CD4-positive, alpha-beta T cell treated with Interleukin-15 for 1 hour (primary cell): ENCODE data around the gene ARF1.
A peak's percentile ranks its signal among the peaks of the same experiment; 100 is the strongest.

Source experiments
- DNase-seq: peaks from one replicate; pipeline ENCODE4 v3.0.0-alpha.2; 2020

Gene ARF1

DNA sequence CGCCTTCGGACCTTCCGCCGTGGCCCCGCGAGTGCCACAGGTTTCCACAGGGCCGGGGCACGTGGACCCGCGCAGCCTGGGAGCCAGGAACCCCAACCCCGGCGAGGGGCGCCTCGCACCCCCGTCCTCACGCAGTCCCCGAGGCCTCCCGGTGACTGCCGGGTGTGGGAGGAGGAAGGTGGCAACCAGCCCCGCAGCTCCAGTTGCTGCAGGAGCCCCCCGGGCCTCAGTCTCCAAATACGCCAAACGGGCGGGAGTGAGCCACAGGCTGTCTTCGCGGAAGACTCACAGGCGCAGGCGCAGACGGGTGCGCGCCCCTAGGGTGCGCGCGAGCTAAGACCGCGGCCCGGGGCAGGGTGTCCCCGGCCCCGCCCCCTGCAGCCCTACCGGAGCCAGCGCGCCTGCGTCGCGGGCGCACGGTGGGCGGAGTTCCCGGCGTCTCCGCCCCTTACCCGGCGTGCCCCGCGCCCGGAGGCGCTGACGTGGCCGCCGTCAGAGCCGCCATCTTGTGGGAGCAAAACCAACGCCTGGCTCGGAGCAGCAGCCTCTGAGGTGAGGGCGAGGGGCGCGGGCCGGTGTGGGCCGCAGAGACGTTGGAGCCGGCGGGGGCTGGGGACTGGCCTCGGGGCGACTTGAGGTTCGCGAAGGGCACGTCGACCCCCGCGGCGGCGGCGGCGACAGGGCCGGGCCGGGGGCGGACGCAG lies at the start of gene ARF1:
TSS of gene ARF1 (plus strand) at position 495 of the 704 bp plus-strand sequence. CDS start 14,407 bp downstream, outside the sequence.
- peak; percentile 92 for DNase-seq

DNA sequence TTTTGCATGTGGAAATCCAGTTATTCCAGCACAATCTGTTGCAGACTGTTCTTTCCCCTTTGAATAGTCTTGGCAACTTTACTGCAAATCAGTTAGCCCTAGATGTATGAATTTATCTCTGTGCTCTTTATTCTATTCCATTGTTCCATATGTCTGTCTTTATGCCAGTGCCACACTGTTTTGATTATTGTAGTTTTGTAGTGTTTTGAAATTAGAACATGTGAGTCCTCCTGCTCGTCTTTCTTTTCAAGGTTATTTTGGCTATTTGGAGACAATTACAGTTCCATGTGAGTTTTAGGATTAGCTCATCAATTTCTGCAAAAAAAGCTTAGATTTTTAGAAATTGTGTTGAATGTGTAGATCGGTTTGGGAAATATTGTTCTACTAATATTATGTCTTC lies 49.1 kb upstream of the ARF1 start:
- DNase-seq: no peak

DNA sequence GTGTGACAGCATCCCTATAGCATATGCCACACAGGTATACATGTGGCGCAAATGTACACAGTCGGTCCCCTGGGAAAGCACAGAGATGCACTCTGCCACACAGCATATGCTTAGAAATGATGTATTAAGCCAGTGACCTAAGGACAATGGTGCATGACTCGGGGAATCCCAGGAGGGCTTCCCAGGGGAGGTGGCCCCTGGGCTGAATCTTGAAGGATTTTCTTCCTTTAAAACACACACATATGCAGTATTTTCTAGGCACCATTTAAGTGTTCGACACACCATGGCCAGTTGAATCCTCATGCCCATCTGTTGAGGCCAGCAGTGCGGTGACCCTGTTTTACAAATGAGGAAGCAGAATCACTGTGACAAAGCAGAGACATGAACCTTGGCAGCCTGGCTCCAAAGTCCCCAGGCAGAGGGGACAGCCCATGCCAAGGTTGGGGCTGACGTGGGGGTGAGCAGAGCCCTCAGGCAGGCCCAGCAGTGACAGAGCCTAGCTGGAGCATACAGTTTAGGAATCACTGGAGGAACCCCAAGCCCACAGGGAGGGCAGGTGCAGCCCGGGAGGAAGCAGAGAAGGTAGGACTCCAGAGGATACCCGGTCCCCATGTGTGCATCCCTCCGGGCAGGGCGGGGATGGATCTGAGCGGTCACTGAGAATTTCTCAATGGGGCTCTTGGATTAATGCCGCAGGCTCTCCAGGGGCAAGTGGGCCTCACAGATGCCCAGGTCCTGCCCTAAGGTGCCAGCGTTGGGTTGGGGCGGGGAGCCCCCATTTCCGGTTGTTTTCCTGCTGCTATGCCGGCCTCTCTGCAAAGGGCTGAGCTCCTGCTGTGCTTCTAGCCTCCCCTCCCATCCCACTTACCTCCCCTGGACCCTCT lies 47.3 kb upstream of the ARF1 start:
- DNase-seq: no peak

DNA sequence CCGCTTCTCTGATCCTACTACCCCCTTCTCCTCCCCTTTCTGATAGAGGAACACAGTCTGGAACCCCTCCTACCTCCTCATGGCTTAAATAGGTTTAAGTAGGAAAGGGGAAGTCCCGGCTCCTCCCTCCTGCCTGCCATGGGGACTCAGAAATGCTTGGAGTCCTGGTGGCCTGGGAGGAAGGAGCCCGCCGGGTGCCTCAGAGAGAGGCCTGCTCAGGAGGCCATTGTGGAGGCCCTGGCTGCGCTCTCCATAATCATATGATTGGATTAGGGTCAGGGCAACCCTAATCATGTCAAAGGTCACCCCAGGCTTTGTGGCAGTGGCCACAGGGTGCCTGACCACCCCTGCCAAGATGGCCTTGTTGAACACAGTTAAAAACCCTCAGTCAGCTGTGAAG lies 46.7 kb upstream of the ARF1 start:
- DNase-seq: no peak

DNA sequence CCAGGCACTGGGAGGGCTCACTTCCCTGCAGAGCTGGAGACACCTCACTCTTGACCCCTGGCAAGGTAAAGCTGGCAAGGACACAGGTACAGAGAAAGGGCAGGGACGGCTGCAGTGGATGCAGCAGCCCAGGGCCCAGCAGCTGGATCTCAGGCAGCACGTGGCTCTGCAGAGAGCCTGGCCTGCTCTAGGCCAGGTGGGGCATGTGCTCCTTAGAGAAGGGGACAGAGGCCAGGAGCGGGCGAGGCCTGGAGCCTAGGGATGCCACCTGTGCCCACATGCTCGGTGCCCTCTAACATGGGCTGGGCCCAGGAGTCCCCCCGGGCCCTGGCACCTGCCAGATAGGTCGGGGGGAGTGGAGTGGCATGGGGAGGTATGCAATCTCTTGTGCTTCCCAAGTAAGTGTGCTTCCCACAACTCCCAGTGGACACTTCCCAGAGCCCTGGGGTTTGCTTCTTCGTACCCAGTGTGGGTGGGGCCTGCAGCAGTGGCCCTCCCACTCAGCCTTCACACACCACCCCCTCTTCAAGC lies 45.7 kb upstream of the ARF1 start:
- no peak for DNase-seq

DNA sequence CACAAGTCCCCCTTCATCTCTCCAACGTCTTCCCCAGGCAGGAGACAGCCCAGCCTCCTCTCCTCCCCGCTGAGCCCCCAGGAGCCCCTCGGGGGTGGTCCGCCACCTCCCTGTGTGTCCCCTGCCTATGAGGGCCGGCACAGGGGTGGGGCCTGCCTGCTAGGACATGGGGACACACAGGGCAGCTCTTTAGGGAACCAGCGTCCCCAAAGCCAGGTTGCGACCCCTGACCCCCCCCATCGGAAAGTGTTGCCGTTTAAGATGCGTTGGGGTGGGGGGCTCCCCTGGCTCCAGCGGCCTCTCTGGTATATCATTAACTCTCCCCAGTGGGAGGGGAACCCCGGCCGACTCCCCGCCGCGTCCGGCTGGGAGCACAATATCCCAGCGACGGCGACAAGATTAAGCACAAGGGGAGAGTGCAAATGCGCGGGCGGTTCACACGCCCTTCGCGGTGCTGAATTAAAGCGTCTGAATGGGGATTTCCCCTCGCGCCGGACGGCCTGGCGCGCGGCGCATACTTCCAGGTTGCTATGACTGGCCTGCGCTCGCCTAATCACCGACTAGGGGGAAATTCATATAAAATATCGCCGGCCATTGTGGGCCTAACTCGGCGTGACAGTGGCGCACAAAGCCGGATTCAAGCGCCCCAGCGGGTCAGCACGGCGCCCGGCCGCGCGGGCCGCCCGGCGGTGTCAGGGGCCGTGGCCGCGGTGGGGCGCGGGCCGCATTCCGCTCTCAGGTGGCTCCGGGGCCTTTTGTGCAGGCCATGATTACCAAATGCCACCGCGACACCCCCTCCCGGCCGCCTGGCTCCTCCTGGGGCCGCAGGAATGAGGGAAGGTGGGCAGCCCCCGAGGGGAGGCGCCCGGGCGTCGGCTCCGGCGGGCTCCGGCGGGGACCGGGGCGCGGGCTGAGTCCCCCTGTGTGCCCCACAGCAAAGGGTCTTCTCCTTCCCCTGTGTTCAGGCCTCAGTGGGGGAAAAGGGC lies 44.8 kb upstream of the ARF1 start:
- DNase-seq: no peak

DNA sequence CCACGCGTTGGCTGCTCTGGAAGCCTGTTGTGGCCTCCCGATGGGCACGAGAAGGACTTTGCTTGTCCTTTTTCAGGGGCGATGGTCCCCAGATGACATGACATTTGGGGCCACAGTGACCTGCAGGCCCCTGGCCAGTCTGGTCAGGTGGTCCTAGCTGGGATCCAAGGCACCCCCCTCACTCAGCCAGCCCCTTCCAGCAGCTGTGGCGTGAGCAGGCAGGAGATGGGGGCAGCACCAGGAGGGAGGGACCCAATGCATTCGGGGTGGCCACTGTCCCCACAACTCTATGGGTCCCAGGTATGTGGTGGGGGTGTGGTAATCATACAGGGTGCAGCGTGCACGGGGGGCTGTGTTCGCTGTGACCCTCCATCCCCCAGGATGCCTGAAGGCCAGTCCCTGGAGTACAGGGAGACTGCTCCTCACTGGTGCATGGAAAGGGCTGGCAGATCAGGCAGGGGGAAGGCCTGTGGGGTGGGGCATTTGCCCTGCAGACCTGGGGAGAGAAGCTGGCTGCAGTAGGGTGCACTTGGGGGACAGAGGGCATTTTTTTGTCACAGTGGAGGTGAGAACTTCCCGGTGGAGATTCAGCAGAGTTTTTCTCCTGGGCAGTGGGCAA lies 44.0 kb upstream of the ARF1 start:
- DNase-seq: no peak

DNA sequence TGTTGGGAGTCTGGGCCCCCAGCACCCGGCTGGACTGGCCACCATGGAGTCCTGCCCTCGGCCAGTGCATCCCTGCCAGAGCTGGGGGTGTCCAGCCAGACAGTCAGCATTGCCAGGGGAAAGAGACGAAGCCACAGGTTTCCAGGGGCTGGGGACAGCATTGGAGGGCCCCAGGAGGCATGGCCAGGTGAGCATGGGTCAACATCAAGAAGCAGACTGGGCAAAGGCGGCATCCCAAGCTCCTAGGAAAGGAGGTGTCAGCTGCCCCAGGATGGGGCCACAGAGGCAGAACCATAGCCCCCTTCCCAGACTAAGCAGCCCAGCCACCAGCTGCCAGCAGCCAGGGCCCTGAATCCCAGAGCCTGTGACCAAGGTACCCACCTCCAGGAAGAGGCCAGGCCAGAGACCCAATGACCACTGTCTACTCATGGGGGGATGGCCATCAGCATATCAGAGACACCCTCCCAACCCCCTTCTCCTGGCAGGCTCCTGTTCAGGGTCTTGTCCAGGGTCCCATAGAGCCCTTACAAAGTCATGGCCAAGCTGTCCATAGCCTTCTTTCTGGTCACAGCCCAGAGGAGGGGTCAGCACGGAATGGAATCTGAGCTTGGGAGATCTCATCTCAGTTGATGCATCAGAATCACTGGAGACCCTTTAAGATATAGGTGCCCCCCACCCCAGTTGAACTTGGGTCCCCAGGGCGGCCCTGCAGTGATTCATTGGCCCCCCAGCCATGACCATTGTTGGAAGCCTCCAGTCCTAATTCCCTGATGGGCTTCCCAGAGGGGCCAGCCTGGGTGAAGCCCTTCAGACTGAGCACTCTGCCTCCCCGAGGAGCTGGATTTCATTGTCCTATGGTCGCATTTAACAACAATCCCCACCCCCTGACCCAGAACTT lies 43.3 kb upstream of the ARF1 start:
- DNase-seq: no peak

DNA sequence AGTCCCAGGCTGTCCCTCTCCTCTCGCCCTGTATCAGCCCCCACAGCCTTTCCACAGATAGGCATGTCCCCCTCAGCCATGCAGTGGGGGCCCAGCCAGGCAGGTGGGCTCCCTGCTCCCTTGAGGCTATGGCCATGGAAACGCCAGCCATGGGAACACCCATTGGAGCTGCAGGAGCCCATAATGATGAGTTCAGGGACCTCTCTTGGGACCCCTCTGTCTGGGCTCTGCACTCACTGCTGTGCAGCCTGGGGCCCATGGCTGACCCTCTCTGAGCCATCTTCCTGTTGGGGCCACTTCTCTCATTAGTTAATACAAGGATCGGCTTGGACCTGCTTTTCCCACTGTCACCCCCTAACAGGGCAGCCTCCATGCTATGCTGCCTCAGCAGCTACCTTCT lies 42.5 kb upstream of the ARF1 start:
- DNase-seq: no peak

DNA sequence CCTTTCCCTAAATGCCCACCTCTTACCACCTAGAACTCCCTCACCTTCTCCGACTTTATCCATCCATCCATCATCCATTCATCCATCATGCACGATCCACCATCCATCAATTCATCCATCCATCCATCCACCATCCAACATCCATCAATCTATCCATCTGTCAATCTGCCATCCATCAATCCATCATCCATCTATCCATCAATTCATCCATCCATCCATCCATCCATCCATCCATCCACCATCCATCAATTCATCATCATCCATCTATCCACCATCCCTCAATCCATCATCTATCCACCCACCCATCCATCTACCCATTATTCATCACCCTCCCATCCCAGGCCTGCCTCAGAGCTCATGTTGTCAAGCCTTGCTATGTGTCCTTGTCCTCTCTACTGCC lies 41.2 kb upstream of the ARF1 start:
- DNase-seq: no peak

DNA sequence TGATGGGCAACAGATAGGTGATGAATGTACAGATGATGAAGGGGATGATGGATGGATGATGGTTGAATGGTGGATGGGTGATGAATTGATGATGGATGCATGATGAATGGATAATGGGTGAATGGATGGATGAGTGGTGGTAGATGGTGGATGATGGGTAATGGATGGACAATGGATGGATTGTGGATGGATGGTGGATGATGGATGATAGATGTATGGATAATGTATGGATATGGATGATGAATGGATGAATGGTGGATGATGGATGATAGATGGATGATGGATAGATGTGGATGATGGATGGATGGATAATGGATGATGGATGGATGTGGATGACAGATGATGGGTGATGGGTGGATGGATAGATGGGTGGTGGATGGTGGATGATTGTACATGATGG lies 40.0 kb upstream of the ARF1 start:
- no peak for DNase-seq

DNA sequence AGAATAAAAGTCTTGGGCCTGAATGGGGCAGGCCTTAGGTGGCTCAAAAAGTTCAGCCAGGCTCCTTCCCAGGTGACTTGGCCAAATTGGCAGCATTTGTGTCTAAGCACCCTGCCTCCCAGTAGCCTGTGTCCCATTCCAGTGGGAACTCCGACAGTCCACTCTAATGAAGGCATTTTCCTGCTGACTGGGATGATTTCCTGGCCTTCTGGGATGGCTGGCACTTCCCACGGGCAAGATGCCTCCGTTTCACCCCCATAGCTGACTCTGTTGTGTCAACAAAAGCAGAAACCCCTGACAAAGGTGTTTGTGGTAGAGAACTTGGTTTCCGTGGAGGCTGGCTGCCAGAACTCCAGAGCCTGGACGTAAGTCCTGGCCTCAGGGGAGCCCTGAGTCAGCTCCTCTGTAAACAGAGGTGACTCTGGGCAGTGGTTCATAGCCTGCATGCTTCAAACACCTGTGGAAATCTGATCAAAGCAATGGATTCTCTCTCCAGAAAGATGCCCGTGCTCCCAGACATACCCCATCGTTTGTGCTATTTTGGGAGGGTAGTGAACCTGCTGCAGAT lies 39.1 kb upstream of the ARF1 start:
- DNase-seq: no peak

DNA sequence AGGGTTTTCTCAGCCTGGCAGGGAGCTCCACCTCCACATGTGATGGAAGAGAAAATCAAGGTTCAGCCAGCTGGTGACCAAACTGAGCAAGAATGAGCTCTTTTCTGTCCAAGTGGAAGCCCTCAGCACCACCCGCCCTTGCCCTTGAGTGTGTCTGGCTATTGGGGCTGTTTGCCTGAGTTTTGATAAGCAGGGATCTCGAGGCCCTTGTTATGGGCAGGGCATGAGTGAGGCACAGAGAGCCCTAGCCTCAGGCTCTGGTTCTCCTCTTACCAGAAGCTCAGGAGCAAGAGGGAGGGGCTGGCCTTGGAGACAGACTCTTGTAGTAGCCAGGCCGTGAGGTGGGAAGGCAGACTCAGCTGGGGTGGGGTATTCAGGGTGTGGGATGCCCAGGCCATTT lies 37.5 kb upstream of the ARF1 start:
- no peak for DNase-seq

DNA sequence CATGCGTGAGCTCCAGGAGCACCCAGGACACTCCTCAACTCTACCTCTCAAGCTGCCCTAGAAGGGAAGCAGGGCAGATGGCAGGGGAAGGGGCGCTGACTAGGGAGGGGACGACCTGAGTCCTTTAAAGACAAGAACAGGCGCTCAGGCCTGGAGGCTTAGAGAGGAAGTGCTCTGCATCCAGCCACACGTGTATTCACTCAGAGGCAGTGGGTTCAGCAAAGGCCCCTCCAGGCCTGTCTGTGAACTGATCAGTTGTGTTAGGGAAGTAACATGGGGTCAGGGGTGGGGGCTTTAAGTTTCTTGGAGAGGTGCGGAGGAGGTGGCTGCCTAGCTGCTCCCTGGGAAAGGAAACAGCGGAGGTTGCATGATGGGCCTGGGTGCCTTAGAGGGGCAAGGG lies 37.1 kb upstream of the ARF1 start:
- no peak for DNase-seq

DNA sequence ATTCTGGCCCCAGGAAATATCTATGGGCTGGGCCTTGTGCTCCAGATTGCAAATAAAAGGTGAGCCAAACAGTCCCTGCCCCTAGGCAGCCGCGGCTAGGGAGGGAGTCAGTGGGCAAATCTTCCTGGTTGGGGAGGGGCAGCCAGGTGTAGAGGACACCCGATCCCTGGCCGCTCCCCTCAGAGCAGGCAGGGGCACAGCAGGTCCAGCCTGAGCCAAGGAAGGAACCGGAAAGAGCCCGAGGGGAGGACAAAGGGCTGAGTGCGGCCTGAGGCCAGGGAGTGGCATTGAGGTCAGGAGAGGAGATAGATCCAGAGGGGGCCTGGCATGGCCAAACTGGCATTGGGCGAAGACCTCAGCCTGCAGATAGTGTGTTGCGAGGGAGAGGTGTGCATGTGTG lies 36.6 kb upstream of the ARF1 start:
- no peak for DNase-seq

DNA sequence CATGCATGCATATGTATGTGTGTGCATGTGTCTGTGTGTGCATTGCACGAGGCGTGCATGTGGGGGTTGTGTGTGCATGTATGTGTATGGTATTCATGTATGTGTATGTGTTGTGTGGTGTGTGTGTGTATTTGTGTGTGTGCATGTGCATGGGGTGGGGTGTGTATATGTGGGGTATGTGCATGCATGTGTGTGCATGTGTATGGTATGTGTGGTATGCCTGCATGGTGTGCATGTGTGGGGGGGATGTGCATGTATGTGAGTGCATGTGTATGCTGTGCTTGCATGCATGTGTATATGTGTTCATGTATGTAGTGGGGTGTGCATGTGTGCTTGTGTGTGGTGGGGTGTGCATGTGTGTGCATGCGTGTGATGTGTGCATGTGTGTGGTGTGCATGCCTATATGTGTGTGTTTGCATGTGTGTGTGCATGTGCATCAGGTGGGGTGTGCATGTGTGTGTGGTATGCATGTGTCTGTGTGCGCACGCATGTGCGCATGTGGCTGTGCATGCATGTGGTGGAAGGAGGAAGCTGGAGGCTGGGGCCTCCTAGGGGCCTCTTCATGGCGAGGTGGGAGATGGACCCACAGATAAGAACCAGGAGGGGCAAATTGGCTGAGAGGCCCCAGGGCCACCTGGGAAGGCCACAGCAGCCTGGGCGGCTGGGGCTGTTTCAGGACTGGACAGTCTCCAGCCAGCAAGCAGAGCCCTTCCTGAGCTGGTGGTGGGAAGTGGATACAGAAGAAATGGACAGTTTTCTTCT lies 35.9 kb upstream of the ARF1 start:
- no peak for DNase-seq

DNA sequence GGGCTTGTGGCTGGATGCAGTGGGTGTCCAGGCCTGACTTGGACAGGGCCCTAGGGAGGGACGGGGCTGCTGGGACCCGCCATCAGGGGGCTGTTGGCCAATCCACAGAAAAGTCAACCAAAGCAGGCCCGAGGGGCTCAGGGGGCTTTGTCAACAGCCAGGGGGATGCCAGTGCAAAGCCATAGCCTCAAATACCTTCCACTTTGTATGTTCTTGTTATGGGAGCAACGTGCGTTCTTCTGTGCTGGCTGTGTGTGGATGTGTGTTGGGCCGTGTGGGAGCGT lies 35.4 kb upstream of the ARF1 start:
- DNase-seq: no peak

DNA sequence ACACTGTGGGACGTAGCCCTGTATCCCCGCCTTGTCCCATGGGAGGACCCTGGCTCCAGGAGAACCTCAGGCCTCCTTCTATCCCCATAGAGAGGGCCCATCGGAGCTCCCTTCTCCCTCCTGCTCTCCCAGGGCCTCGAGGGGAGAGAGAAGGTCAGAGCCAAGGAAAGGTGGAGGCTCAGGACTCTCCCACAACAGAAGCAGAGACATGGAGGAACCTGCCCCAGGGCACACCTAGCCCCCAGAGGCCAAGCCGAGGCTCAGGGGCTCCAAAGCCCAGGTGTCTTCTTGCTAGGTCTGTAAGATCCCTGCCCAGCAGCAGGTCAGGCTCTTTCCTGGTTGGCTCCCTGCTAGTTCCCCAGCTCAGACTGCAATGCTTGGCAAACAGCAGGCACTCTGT lies 34.4 kb upstream of the ARF1 start:
- no peak for DNase-seq

DNA sequence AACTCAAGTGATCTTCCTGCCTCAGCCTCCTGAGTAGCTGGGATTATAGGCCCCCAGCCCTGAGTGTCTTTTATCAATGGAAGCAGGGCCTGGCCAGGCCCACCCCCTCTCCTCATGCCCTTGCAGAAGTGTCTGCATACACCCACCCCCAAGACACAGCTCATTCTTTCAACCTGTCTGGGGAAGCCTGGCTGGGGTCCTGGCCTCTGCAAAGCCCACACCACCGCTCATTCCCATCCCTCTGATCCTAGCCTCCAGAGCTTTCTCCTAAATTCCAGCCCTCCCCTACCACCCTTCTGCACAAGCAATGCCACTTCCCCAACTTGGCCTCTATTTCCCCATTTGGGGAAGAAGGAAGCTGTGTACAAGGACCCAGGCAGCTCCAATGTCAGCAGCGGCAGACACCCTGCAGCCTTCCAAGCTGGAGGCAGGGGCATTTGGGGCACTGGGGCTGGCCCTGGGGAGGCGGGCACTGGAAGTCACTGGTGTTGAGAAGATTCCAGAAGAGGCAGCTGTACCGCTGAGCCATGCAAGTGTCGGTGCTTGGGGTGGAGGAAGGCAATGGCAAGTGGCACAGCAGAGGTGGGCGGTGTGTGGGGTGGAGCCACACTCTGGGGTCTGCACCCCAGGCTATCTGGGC lies 33.7 kb upstream of the ARF1 start:
- DNase-seq: no peak
